Endothelial cell of umbilical vein (primary cell): ENCODE results near the gene PCNA. TPM values are rescaled to one million over a fixed set of nuclear protein-coding genes. Genes with fewer than 3 reads are reported as not detected.
A peak's percentile ranks its signal among the peaks of the same experiment; 100 is the strongest.

ENCODE experiments used
- BruUV-seq: library from RNA; stranded (reverse); fragments of 400-500 nt; replicated peaks from 2 replicates; lab custom pipeline; 2021; lab: Mats Ljungman, UMichigan
- CTCF ChIA-PET: fragments of 300-600, 350-600 bp; sonication (Branson Sonifier 250); formaldehyde crosslinking; loops from one replicate; lab custom pipeline; 2021; ENCODE audit warnings: antibody characterized with exemption, inconsistent platforms; lab: Charles Lee
- POLR2A ChIA-PET: fragments of 300-600, 350-600 bp; sonication (Branson Sonifier 250); formaldehyde crosslinking; loops from one replicate; lab custom pipeline; 2021; ENCODE audit warnings: antibody characterized with exemption, inconsistent platforms; lab: Charles Lee
- DNase-seq: peaks from one replicate; pipeline ENCODE4 v3.0.0-alpha.2; 2011; ENCODE audit warnings: low read depth, low spot score
- FAIRE-seq: peaks from 2 replicates; lab custom pipeline; 2011; peaks lifted over from hg19 to GRCh38; lab: Jason Lieb, UNC
- H2AFZ ChIP-seq: 2 replicates; pipeline ENCODE4 v1.6.0; 2012; ENCODE audit warnings: low read depth, low read length, control low read depth, inconsistent platforms
- H3K27ac ChIP-seq: 2 replicates; pipeline ENCODE4 v1.5.1; 2011; ENCODE audit warnings: low read depth, mild to moderate bottlenecking, control low read depth, low read length, moderate library complexity; ENCODE audit not compliant: insufficient read depth
- H3K27me3 ChIP-seq, 2 experiments: 2 replicates each; pipeline versions ENCODE4 v1.6.0 to v1.6.1; 2011; ENCODE audit warnings: low read length in 2 of 2, mixed read lengths in 1 of 2; ENCODE audit not compliant: control insufficient read depth in 2 of 2, insufficient read depth in 2 of 2
- H3K36me3 ChIP-seq, 2 experiments: 2 replicates in 1 of 2; 3 replicates in 1 of 2; pipeline ENCODE4 v1.5.1; 2011; ENCODE audit warnings: low read length in 2 of 2, mild to moderate bottlenecking in 1 of 2, moderate library complexity in 1 of 2; ENCODE audit not compliant: control insufficient read depth in 2 of 2, insufficient read depth in 2 of 2; ENCODE audit errors: extremely low read depth in 1 of 2
- H3K4me1 ChIP-seq: 3 replicates; pipeline ENCODE4 v1.5.1; 2011; ENCODE audit warnings: mild to moderate bottlenecking, low read length; ENCODE audit not compliant: control insufficient read depth, insufficient read depth; ENCODE audit errors: extremely low read depth
- H3K4me2 ChIP-seq: 2 replicates; pipeline ENCODE4 v1.6.1; 2011; ENCODE audit warnings: low read length, control low read depth, mixed read lengths; ENCODE audit not compliant: insufficient read depth
- H3K4me3 ChIP-seq, 3 experiments: fragments of 200-600 bp in 1 of 3; sonication (generic), shearing (Covaris generic) in 1 of 3; replicated peaks in 1 of 3; 2 replicates each; pipeline ENCODE4 v1.5.1; 2011 to 2016; ENCODE audit warnings: control low read depth in 3 of 3, low read length in 3 of 3, mild to moderate bottlenecking in 2 of 3, inconsistent platforms in 1 of 3, low read depth in 1 of 3, moderate library complexity in 1 of 3; ENCODE audit not compliant: insufficient read depth in 1 of 3
- H3K79me2 ChIP-seq: 2 replicates; pipeline ENCODE4 v1.6.0; 2012; ENCODE audit warnings: low read length, inconsistent platforms; ENCODE audit not compliant: control insufficient read depth, insufficient read depth
- H3K9ac ChIP-seq: replicated peaks from 2 replicates; pipeline ENCODE3; 2011; ENCODE audit warnings: low read length, control low read depth; ENCODE audit not compliant: insufficient read depth; ENCODE audit errors: extremely low read depth
- H3K9me1 ChIP-seq: replicated peaks from 3 replicates; pipeline ENCODE4 v1.6.0; 2011; ENCODE audit warnings: mild to moderate bottlenecking, low read length; ENCODE audit not compliant: control insufficient read depth, insufficient read depth; ENCODE audit errors: extremely low read depth
- H3K9me3 ChIP-seq: replicated peaks from 2 replicates; pipeline ENCODE4 v1.5.1; 2012; ENCODE audit warnings: low read length, inconsistent platforms; ENCODE audit not compliant: control insufficient read depth, insufficient read depth
- H4K20me1 ChIP-seq: replicated peaks from 2 replicates; pipeline ENCODE3; 2011; ENCODE audit warnings: mild to moderate bottlenecking, low read length; ENCODE audit not compliant: control insufficient read depth, insufficient read depth; ENCODE audit errors: extremely low read depth
- CTCF ChIP-seq, 2 donors: IDR thresholded peaks; 1 replicate in 1 of 2; 2 replicates in 1 of 2; pipeline ENCODE4 v1.5.1; 2011; ENCODE audit warnings: low read length in 2 of 2, mild to moderate bottlenecking in 2 of 2, moderate library complexity in 2 of 2, control low read depth in 1 of 2, inconsistent platforms in 1 of 2, low read depth in 1 of 2; ENCODE audit not compliant: insufficient read depth in 1 of 2; ENCODE audit errors: extremely low read depth in 1 of 2
- FOS ChIP-seq: IDR thresholded peaks from 2 replicates; pipeline ENCODE4 v1.6.1; 2011; ENCODE audit warnings: mild to moderate bottlenecking, low read length, moderate library complexity, borderline replicate concordance; ENCODE audit not compliant: insufficient read depth
- dilution Hi-C: fragments of 300-500 bp; cut with MboI; formaldehyde crosslinking; loops from one replicate; pipeline ENCODE4 v1.15.0; 2019; ENCODE audit warnings: low sequenced_read_pairs; ENCODE audit not compliant: extremely low pct_ligation_motif_present
- intact Hi-C: fragments of 100-400 bp; cut with micrococcal nuclease; formaldehyde crosslinking; loops from one replicate; pipeline ENCODE4 v1.10.0; 2022
- polyA plus RNA-seq, 4 experiments: library from polyadenylated mRNA; depleted of rRNA in 3 of 4; stranded (reverse) in 3 of 4; unstranded in 1 of 4; fragments of >200 nt; gene quantifications; 2 replicates each; pipeline versions ENCODE4 v1.2.1 to v1.2.3, GENCODE V29; 2011 to 2012; ENCODE audit warnings: missing spikeins in 1 of 4
- total RNA-seq: library from RNA; stranded (reverse); gene quantifications from 2 replicates; pipeline ENCODE4 v1.2.3, GENCODE V29; 2021

Gene PCNA
- total and polyA plus RNA-seq, 2 donors (not counting 3 experiments of a cell fraction or from before 2014, with no cell fraction given), result 175 to 295 TPM

GRCh38 chr20:5168651-5169396 is 49.1 kb upstream of the PCNA start:
- Histone ChIP-seq H4K20me1 (no peaks in the 10 kb centered on the region), H3K36me3 (no peaks in the 10 kb centered on the region), H3K27me3 (no peaks in the 10 kb centered on the region), H3K27ac (peak overlapping the region; percentile 44), H3K79me2 (peaks cover 7% of the 10 kb centered on the region), H3K9me3 (no peaks in the 10 kb centered on the region), H3K9me1 (no peaks in the 10 kb centered on the region), H3K9ac (no peak overlapping the region), H3K4me1 (peaks cover 19% of the 10 kb centered on the region), H2AFZ (no peak overlapping the region), H3K4me2 (peak overlapping the region; percentile 16), H3K4me3 (no peak overlapping the region)
- dilution Hi-C loops, result no loop called here
- no TSS peak for BruUV-seq
- POLR2A ChIA-PET, result interaction anchor here (2.0 kb wide), 1 partner anchor 42 kb away, joined by 7 read pairs; the partner anchor contains the start of gene CDS2
- CTCF ChIA-PET, result interaction anchor here (1.3 to 3.2 kb wide), 8 partner anchors 11 to 54 kb away, joined by 3 to 31 read pairs (median 4); partner anchors contain the start of gene CDS2
- TF ChIP-seq FOS (peak; percentile 56), CTCF (IDR thresholded peaks at IDR 0.05; ENCODE audit: extremely low read depth in 1 of 2, insufficient read depth in 1 of 2, low read depth in 1 of 2, low read length in 2 of 2) (no peak)
- intact Hi-C loops, result loop anchor here (1.0 kb wide), 1 partner anchor 43 kb away; no protein-coding TSS in a partner anchor
- FAIRE-seq (peak; percentile 93), DNase-seq (peak; percentile 72)
